ENCODE data around the gene OR6B3.

GRCh38 chr2:240086563-240086962 lies 33.2 kb upstream of the OR6B3 start:
- no peak for TF ChIP-seq CTCF (IDR thresholded peaks at IDR 0.05; ENCODE audit: low read depth, low read length, missing input control)
- TF ChIP-seq TAF1 (conservative IDR thresholded peaks at IDR 0.05) = no peak
- TF ChIP-seq, protein P1, sequence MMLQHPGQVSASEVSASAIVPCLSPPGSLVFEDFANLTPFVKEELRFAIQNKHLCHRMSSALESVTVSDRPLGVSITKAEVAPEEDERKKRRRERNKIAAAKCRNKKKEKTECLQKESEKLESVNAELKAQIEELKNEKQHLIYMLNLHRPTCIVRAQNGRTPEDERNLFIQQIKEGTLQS (IDR thresholded peaks at IDR 0.05) = no peak
- TF ChIP-seq REST (IDR thresholded peaks at IDR 0.05) = no peak
- no peak for TF ChIP-seq JUND (IDR thresholded peaks at IDR 0.05)
- TF ChIP-seq NR2F2 (IDR thresholded peaks at IDR 0.05) = no peak
- no peak for TF ChIP-seq SP1 (IDR thresholded peaks at IDR 0.05)
- TF ChIP-seq MAX (IDR thresholded peaks at IDR 0.05) = no peak
- no peak for TF ChIP-seq FOXA1 (IDR thresholded peaks at IDR 0.05)
- TF ChIP-seq RAD21 (IDR thresholded peaks at IDR 0.05) = no peak
- no peak for TF ChIP-seq RXRA (IDR thresholded peaks at IDR 0.05)
- TF ChIP-seq GABPA (IDR thresholded peaks at IDR 0.05 in 1 of 2, conservative IDR thresholded peaks at IDR 0.05 in 1 of 2) = no peak
